ENCODE data around the gene TOB1.
"Not testable (repeated sequence)": the region's sequence is repeated elsewhere in the genome, so short reads cannot be mapped to it uniquely, and the experiment has no call there.

TOB1 gene

GRCh38 chr17:50884439-50885311, 18.5 kb upstream of the TOB1 start:
- H3K4me3 ChIP-seq (ENCODE audit: low read length): no peak overlapping the region
- DNase-seq (ENCODE audit: low read depth): no peak
- no peak for TF ChIP-seq CTCF (conservative IDR thresholded peaks at IDR 0.05; ENCODE audit: low read length)

- TF ChIP-seq CTCF (conservative IDR thresholded peaks at IDR 0.05; ENCODE audit: low read length): no peak
- DNase-seq (ENCODE audit: low read depth): no peak
- H3K4me3 ChIP-seq (ENCODE audit: low read length): no peak overlapping the region
Measured at GRCh38 chr17:50883850-50884438, 17.8 kb upstream of the TOB1 start.

GRCh38 chr17:50882851-50883250, 16.7 kb upstream of the TOB1 start:
- DNase-seq (ENCODE audit: low read depth): peak; percentile 67
- no peak overlapping the region for H3K4me3 ChIP-seq (ENCODE audit: low read length)
- TF ChIP-seq CTCF (conservative IDR thresholded peaks at IDR 0.05; ENCODE audit: low read length): no peak

GRCh38 chr17:50881182-50881581, 15.0 kb upstream of the TOB1 start:
- TF ChIP-seq CTCF (conservative IDR thresholded peaks at IDR 0.05; ENCODE audit: low read length): no peak
- no peak overlapping the region for H3K4me3 ChIP-seq (ENCODE audit: low read length)
- no peak for DNase-seq (ENCODE audit: low read depth)

GRCh38 chr17:50879086-50879485, 12.9 kb upstream of the TOB1 start:
- DNase-seq (ENCODE audit: low read depth): no peak
- TF ChIP-seq CTCF (conservative IDR thresholded peaks at IDR 0.05; ENCODE audit: low read length): no peak
- H3K4me3 ChIP-seq (ENCODE audit: low read length): no peak overlapping the region

- no peak for TF ChIP-seq CTCF (conservative IDR thresholded peaks at IDR 0.05; ENCODE audit: low read length)
- no peak for DNase-seq (ENCODE audit: low read depth)
- no peak overlapping the region for H3K4me3 ChIP-seq (ENCODE audit: low read length)
Measured at GRCh38 chr17:50877838-50878237, 11.7 kb upstream of the TOB1 start.

GRCh38 chr17:50877042-50877441, 10.9 kb upstream of the TOB1 start:
- not testable (repeated sequence) for H3K4me3 ChIP-seq (ENCODE audit: low read length); DNase-seq (ENCODE audit: low read depth)

Measured in AG10803 (cell line).